Natural killer cell (primary cell): ENCODE measurements around the gene NEMP1. TPM values are rescaled to one million over a fixed set of nuclear protein-coding genes. Genes with fewer than 3 reads are reported as not detected.

Experiments used
- ATAC-seq, 3 donors: fragments of 150-1000 bp in 2 of 3; fragments of 200-7000 bp in 1 of 3; cut with Tn5 transposase; 1 replicate in 1 of 3; 2 replicates in 2 of 3; pipeline ENCODE4 v1.10.0; 2021; ENCODE audit warnings: mild to moderate bottlenecking in 2 of 3, moderate library complexity in 2 of 3
- DNase-seq, 2 donors: peaks; one replicate each; pipeline versions ENCODE4 v3.0.0 to v3.0.0-alpha.2; 2013 to 2021; ENCODE audit warnings: mixed read lengths in 1 of 2
- H3K27ac ChIP-seq: one replicate; pipeline ENCODE4 v1.5.1; 2013; ENCODE audit warnings: mild to moderate bottlenecking, low read length
- H3K27me3 ChIP-seq: one replicate; pipeline ENCODE4 v1.6.1; 2013; ENCODE audit warnings: low read length; ENCODE audit not compliant: control insufficient read depth, insufficient read depth
- H3K36me3 ChIP-seq: one replicate; pipeline ENCODE4 v1.6.1; 2013; ENCODE audit warnings: low read length; ENCODE audit not compliant: control insufficient read depth, insufficient read depth
- H3K4me1 ChIP-seq: one replicate; pipeline ENCODE4 v1.6.1; 2013; ENCODE audit warnings: low read length; ENCODE audit not compliant: control insufficient read depth, insufficient read depth
- H3K4me3 ChIP-seq: one replicate; pipeline ENCODE4 v1.5.1; 2013; ENCODE audit warnings: low read length
- H3K9me3 ChIP-seq: one replicate; pipeline ENCODE4 v1.6.1; 2013; ENCODE audit warnings: low read length; ENCODE audit not compliant: control insufficient read depth, insufficient read depth
- H3K27ac Mint-ChIP-seq, 2 donors: one replicate each; pipeline ENCODE4 v1.8.0; 2022; ENCODE audit warnings: mild to moderate bottlenecking in 2 of 2, mixed read lengths in 2 of 2, moderate library complexity in 1 of 2
- H3K27me3 Mint-ChIP-seq, 2 donors: one replicate each; pipeline ENCODE4 v1.8.0; 2022; ENCODE audit warnings: low read depth in 2 of 2, mixed read lengths in 2 of 2
- H3K36me3 Mint-ChIP-seq: one replicate; pipeline ENCODE4 v1.8.0; 2022; ENCODE audit warnings: mixed read lengths
- H3K4me1 Mint-ChIP-seq, 2 donors: one replicate each; pipeline ENCODE4 v1.8.0; 2022; ENCODE audit warnings: mixed read lengths in 2 of 2
- H3K4me3 Mint-ChIP-seq: one replicate; pipeline ENCODE4 v1.8.0; 2022; ENCODE audit warnings: mild to moderate bottlenecking, moderate library complexity, mixed read lengths
- H3K9me3 Mint-ChIP-seq, 2 donors: one replicate each; pipeline ENCODE4 v1.8.0; 2022; ENCODE audit warnings: mixed read lengths in 2 of 2
- WGBS: methylation state at CpG from one replicate; pipeline ENCODE4 v1.1.7; 2013; ENCODE audit warnings: missing lambda C conversion rate; ENCODE audit not compliant: insufficient coverage; 5-methylcytosine and 5-hydroxymethylcytosine counted together
- intact Hi-C: fragments of 100-400 bp; cut with micrococcal nuclease; formaldehyde crosslinking; loops from one replicate; pipeline ENCODE4 v1.14.2; 2022
- total RNA-seq, 4 donors: library from RNA; stranded (reverse); fragments of 120-200 nt in 1 of 4; gene quantifications; one replicate each; pipeline versions ENCODE4 v1.2.3 to v1.2.4, GENCODE V29; 2013 to 2022
- TF ChIP-seq, protein P1 (sequence below): fragments of 200-600 bp; IDR thresholded peaks from one replicate; pipeline ENCODE4 v1.8.0; 2022; ENCODE audit warnings: antibody characterized with exemption

NEMP1 gene
- total RNA-seq, 3 donors from 2014 or later (not counting 1 experiment from before 2014, with no cell fraction given), result 11.1 to 16.7 (median 12.1) TPM

DNA sequence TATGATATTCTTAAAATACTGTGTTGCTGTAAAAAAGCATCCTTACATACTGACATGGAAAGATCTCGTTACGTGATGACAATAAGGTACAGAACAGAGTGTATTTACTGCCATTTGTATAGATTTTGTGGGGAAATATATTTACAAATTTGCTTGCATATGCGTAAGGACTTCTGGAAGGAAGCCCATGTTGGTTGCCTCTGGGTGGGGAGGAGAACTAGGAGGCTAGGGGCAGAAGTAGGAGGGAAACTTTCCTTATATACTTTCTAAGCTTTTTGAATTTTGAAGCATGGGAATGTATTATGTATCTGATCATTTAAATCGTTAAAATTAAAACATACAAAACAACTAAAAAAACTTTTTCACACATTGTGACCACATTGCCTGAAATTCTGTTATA lies 38.4 kb downstream of the NEMP1 start:
- H3K36me3 Mint-ChIP-seq, result no peaks in the 10 kb centered on the region
- ATAC-seq (no peak), DNase-seq (no peak)
- Histone ChIP-seq H3K9me3 (no peaks in the 10 kb centered on the region), H3K4me3 (no peak overlapping the region), H3K36me3 (no peaks in the 10 kb centered on the region), H3K27me3 (no peaks in the 10 kb centered on the region), H3K4me1 (no peaks in the 10 kb centered on the region), H3K27ac (no peak overlapping the region)
- no peaks in the 10 kb centered on the region for H3K9me3 Mint-ChIP-seq
- intact Hi-C loops, result no loop called here
- TF ChIP-seq, protein P1, sequence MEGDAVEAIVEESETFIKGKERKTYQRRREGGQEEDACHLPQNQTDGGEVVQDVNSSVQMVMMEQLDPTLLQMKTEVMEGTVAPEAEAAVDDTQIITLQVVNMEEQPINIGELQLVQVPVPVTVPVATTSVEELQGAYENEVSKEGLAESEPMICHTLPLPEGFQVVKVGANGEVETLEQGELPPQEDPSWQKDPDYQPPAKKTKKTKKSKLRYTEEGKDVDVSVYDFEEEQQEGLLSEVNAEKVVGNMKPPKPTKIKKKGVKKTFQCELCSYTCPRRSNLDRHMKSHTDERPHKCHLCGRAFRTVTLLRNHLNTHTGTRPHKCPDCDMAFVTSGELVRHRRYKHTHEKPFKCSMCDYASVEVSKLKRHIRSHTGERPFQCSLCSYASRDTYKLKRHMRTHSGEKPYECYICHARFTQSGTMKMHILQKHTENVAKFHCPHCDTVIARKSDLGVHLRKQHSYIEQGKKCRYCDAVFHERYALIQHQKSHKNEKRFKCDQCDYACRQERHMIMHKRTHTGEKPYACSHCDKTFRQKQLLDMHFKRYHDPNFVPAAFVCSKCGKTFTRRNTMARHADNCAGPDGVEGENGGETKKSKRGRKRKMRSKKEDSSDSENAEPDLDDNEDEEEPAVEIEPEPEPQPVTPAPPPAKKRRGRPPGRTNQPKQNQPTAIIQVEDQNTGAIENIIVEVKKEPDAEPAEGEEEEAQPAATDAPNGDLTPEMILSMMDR, result no peak
- H3K4me1 Mint-ChIP-seq, result no peaks in the 10 kb centered on the region
- H3K27me3 Mint-ChIP-seq, result peaks cover 12 to 19% of the 10 kb centered on the region in 2 donors
- 97% methylated on average over 3 of the region's 4 CpGs for WGBS
- no peak overlapping the region for H3K27ac Mint-ChIP-seq
- no peak overlapping the region for H3K4me3 Mint-ChIP-seq

DNA sequence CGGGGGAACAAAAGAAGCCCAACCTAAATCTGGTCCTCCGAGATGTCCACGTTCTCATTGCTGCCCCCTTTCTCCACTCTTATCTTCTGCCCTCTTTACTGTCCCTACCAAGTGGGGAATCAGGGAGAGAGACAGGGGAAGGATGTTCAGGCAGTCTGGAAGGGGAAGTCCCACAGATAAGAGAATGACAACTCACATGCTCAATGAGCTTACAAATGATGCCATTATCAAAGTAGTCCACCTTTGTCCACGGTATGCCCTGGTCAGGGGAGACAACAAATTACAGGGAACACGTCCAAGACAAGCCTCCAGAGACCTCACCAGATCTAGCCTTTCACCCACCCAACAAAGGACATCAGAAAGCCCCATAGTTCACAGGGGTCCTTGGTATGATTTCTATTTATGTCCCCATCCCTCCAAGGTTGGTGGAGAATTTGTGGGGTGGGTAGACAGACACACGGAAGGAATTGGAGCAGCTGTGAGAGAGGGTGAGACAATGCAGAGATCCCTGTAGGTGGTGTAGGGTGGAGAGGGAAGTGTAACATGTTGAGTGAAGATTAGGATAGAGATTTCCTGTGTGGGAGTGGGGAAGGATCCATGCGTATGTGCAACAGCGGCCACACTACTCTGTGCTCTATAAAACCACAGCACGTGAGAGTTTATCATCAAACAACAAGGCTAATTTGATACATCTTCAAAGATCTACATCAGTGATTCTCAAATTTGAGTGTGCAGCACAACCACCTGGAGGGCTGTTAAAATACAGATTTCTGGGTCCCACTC lies 39.4 kb downstream of the NEMP1 start:
- no peaks in the 10 kb centered on the region for H3K36me3 ChIP-seq
- Mint-ChIP-seq H3K36me3 (no peaks in the 10 kb centered on the region), H3K4me3 (no peak overlapping the region), H3K4me1 (no peaks in the 10 kb centered on the region), H3K9me3 (no peaks in the 10 kb centered on the region), H3K27me3 (peaks cover 6 to 13% of the 10 kb centered on the region in 2 donors), H3K27ac (no peak overlapping the region)
- DNase-seq, result no peak
- H3K4me1 ChIP-seq, result no peaks in the 10 kb centered on the region
- no peaks in the 10 kb centered on the region for H3K9me3 ChIP-seq
- no peaks in the 10 kb centered on the region for H3K27me3 ChIP-seq
- ATAC-seq, result no peak
- TF ChIP-seq, protein P1, result no peak
- WGBS, result 80% methylated on average over 7 of the region's 9 CpGs
- no peak overlapping the region for H3K27ac ChIP-seq
- intact Hi-C loops, result no loop called here
- H3K4me3 ChIP-seq, result no peak overlapping the region

DNA sequence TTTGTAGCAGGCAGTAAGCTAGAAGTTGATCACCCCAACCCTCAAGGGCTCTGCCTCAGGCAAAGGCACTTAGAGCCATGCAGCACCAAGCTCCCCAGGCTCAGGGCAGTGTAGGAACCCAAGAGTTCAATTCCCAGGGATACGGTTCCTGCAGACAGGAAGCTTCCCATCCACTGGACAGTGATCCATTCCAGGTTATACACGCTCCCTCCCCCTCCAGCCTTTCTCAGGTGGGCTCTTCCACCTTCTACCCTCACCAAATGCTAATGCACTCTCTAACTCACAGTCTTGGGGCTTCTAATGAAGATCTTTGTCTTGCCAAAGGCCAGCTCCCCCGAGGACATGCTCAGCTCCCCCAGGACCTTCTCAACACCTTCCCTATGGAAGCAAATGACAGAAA lies 41.3 kb downstream of the NEMP1 start:
- H3K4me1 ChIP-seq, result no peaks in the 10 kb centered on the region
- 92% methylated on average over 3 of the region's 3 CpGs for WGBS
- Mint-ChIP-seq H3K4me3 (no peak overlapping the region), H3K36me3 (no peaks in the 10 kb centered on the region), H3K4me1 (no peaks in the 10 kb centered on the region), H3K27ac (no peak overlapping the region), H3K9me3 (no peaks in the 10 kb centered on the region), H3K27me3 (peaks cover 0 to 3% of the 10 kb centered on the region in 2 donors)
- no peak overlapping the region for H3K4me3 ChIP-seq
- H3K9me3 ChIP-seq, result no peaks in the 10 kb centered on the region
- no peaks in the 10 kb centered on the region for H3K27me3 ChIP-seq
- no peak overlapping the region for H3K27ac ChIP-seq
- ATAC-seq (no peak), DNase-seq (no peak)
- intact Hi-C loops, result no loop called here
- no peaks in the 10 kb centered on the region for H3K36me3 ChIP-seq
- TF ChIP-seq, protein P1, result no peak

DNA sequence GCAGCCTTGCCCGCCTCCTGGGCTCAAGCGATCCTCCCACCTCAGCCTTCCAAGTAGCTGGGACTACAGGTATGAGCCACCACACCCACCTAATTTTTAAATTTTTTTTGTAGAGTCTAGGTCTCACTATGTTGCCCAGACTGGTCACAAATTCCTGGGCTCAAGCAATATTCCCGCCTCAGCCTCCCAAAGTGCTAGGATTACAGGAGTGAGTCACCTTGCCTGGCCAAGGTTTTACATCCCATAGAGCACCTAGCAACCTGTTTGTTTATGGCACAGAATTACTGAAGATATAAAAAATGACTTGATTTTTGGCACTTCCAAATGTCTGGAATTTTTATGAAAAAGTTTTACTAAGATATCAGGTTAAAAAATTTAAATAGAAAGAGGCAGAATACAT lies 45.2 kb downstream of the NEMP1 start:
- Histone ChIP-seq H3K27ac (no peak overlapping the region), H3K4me3 (no peak overlapping the region), H3K9me3 (no peaks in the 10 kb centered on the region), H3K27me3 (no peaks in the 10 kb centered on the region), H3K36me3 (no peaks in the 10 kb centered on the region), H3K4me1 (peaks cover 5% of the 10 kb centered on the region)
- no peaks in the 10 kb centered on the region for H3K36me3 Mint-ChIP-seq
- intact Hi-C loops, result no loop called here
- ATAC-seq, result no peak
- no peak for DNase-seq
- no peak overlapping the region for H3K4me3 Mint-ChIP-seq
- H3K27ac Mint-ChIP-seq, result no peak overlapping the region
- H3K4me1 Mint-ChIP-seq, result peaks cover 8 to 11% of the 10 kb centered on the region in 2 donors
- no peaks in the 10 kb centered on the region for H3K9me3 Mint-ChIP-seq
- H3K27me3 Mint-ChIP-seq, result peaks cover 0 to 6% of the 10 kb centered on the region in 2 donors
- WGBS, result 95% methylated on average over 3 of the region's 3 CpGs
- TF ChIP-seq, protein P1, result no peak
